DMS 273 (cell line): ENCODE measurements around the gene PRUNE2.

Experiments
- DNase-seq: peaks from one replicate; lab custom pipeline; 2025; ENCODE audit not compliant: unreplicated experiment; lab: John Stamatoyannopoulos, UW

PRUNE2 gene

DNA sequence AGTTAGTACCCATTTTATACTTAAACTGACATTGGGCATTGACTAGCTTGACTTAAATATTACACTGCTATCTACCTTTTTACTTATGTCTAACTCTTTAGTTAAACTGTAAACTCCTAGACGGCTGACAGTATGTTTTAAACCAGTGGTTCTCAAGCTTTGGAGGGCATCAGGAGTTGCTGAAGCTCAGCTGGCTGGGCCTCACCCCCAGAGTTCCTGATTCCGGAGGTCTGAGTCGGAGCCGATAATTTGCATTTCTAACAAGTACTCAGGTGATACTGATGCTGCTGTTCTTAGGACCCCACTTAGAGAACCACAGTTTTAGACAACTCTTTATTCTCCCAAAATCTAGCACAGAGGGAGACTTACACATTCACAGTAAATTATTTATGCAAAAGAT lies 205.0 kb downstream of the PRUNE2 start:
- no peak for DNase-seq

DNA sequence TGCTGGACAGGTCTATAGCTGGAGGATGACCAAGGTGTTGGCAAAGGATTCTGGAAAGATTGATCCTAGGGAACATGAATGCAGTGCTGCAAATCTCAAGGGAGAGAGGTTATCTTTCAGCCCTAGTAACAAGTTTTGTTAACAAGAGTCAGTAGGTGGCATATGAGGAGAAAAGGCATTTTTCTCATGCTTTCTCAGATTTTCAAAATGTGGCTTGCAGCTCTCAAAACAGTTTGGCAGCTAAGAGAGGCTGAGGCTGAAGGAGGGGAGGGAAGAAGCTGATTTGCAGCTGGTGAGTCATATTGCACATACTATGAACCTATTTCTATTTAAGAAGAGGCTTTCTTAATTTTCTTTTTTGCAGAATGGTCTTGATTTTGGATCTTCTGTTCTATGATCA lies 205.9 kb downstream of the PRUNE2 start:
- DNase-seq, result no peak

DNA sequence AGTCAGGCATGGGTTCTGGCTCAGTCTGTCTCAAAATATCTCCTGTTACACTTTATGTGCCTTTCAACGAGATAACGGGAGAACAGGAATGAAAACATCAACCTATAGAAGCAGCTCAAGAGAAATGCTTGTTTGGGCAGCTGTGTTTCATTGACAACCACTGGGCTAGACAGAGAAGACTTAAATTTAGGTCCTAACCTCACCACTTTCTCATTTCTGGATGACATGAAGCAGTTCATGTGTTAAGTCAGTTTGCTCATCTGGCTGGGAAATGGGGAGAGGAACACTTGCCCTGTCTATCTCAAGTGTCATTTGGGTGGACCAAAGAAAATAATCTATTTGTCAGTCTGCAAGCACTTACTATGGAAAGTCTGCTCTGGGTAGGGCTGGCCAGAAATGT lies 208.4 kb downstream of the PRUNE2 start:
- DNase-seq, result no peak

DNA sequence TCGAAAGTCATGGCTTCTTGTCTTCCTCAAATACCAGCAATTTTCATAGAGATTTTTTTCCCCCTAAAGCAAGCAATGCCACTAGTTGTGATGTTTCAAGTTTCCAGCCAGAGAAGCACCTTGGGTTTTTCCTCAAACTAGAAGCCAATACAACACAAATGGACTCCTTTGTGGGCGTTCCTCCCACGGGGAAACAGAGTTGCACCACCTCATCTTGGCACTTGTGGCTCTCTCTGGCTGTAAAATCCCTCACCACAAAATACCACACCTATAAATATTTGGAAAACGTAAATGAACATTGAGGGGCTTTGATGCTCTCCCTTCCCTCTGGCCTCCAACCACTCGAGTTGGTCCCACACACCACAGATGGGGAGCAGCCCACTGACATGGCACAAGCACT lies 208.8 kb downstream of the PRUNE2 start:
- no peak for DNase-seq

DNA sequence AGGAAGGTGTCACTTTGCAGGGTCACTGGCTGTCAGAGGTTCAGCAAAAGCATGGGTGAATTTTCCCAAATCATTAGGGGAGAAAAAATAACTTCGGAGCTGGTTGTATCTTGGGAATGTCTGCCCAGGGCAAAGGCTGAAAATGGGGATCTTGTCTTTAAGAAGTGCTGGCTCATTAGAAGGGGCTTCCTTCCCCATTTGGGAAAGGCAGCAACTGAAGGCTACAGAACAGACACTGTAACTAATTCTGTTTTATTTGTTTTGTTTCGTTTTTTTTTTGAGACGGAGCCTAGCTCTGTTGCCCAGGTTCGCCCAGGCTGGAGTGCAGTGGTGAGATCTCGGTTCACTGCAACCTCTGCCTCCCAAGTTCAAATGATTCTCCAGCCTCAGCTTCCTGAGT lies 212.0 kb downstream of the PRUNE2 start:
- no peak for DNase-seq

DNA sequence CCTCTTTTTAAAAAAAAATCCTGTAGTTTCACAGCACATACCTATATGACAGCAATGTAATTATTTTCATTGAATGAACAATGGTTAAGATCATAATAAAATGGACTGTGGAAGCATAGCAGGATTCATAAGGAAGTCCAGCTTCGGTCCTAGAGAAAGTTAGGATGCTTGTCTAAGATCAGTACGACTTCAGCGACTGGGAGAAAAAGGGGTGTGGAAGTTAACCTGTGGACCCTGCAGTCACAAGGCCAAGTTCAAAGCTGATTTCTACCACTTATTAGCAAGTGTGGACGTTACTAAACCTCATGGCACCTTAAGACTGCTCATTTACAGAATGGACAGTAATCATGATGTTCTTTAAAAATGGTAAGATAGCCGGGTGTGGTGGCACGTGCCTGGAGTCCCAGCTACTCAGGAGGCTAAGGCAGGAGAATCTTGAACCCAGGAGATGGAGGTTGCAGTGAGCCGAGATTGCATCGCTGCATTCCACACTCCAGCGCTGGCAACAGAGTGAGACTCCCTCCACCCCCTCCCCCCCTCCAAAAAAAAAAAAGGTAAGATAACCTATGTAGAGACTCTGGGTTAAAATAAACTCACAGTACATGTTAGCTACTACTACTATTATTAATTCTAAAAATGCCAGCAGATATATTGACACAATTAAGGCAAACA lies 213.3 kb downstream of the PRUNE2 start:
- no peak for DNase-seq

DNA sequence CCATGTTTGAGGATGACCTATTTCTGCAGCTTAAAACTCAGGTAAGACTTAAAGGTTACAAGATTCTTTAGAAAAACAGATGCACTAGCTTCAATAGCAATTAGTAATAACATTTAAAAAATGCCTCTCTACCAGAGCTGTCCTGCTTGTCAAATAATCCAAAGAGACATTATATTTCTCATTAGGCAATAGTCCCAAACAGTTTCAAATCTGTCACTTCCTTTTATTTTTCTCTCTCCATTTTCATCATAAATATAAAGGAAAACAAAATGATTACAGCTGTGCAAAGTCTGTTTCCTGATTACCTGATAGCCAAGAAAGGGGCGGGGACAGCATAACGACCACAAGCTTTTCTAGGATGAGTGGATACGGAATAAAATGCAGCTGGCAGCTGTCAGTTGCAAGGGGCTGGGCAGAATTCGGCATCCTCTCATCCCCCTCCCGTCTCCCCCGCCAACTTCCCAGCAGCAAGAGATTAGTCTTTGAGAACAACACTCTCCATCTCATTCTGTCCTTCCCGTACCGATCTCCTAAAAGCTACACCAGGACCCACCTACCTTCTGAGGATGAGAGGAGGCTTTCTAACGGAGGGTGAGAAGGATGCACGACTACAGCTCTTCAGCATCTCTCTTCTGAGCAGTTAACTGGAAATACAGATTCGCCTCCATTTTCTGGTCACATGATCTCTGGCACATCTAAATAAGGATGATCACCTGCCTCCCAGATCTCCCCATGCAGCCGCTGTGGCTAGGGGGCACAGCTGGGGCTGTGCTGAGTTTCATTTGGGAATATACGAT lies 214.2 kb downstream of the PRUNE2 start:
- DNase-seq, result peak; percentile 15

DNA sequence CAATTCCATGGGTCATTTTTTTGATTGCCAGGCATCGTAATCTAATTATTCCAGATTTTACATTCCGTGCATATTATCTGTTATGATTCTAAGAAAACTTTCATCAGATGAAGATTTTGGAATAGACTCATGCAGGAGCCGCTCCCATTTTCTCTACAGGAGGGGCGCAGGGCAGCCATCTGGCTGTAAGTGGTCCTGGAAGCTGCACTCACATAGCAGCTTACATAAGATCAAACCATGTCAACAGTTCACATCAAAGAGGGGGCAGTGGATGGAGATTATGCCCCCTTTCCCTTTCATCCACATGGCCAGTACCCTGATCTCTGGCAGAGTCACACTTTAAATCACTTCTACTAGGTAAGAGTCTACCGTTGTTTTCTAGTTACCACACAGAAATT lies 214.9 kb downstream of the PRUNE2 start:
- no peak for DNase-seq

DNA sequence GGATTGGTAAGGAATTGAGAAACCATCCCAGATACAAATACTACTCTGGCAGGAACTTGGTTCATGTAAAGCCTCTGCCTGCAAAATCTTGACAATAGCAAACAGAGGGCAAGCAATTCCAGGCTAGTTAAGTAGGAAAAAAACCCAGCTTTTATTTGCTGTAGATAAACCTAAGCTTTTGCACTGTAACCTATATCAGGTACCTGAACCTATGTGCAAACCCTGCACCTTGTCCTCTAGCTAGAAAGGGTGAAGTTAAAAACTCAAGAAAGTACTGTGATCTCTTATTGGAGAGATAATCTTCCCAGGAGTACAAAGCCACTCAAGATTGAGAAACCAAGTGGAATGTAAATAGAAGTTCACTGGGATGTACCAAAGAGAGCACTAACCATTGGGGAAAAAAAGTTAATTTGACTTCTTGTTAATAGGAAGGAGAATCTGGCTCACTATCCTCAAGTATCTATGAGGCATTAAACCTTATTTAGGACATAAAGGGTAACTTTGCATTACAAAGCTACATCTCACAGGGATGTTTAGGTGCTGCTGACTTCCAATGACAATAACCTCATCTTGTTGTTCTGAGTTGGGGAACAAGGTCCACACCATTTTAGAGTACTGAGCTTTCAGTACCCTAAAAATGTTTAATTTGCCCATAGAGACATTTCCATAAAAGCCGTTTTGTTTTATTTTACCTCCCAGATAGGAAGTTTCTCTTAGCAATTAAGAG lies 215.5 kb downstream of the PRUNE2 start:
- DNase-seq, result no peak

DNA sequence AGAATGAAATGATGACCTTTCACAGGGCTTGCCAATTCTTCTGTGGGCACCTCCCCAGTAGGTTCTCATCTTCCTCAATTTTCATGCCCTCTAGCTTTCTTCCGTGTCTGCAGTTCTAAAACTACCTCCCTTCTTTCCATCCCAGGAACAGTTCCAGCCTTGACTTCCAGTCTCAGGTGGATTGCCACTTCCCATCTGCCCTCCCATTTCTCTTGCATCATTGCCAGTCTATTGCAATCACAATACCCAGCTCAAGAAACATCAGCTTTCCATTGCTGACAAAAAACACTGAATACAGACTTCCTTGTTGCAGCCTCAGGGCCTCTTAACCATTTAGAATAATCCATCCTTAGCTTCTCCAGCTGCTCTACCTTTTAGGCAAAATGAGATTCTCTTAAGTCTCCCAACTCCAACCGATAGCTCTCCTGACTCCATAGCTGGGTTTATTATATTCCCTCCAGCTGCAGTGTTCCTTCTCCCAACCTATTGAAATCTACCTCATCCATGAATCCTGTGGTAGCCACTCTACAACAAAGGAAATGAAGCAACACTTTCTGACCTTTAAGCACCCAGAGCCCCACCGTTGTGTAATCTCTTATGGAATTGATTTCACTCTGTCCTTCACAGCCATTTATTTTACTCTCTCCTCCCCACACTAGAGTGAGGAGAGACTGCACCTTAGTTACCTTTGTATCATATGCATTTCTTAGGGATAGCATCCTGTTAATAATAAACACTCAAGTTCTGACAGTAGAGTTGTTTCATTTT lies 217.3 kb downstream of the PRUNE2 start:
- DNase-seq, result no peak

DNA sequence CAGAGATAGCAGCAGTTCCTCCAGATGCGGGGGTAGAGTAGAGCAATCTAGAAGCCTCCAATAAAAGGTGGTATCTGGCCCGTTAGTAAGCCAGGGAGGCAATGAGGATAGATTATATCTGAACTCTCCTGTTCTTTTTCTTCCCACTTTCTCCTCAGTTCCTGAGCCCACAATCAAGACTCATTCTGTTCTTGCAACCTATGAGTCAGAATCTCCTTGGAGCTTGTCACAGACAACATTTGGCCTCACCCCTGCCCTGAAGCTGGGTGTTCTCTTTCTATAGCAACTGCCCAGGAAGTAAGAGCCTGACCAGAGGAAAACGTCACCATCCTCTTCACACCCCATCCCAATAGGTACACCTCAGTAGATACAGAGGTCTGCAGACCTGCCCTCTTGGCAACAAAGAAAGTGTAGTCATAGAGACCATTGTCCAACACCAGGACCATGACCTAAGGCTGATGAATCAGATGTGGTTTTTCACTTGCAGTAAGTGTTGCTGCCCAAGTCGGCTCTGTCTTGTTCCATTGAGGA lies 218.0 kb downstream of the PRUNE2 start:
- no peak for DNase-seq

DNA sequence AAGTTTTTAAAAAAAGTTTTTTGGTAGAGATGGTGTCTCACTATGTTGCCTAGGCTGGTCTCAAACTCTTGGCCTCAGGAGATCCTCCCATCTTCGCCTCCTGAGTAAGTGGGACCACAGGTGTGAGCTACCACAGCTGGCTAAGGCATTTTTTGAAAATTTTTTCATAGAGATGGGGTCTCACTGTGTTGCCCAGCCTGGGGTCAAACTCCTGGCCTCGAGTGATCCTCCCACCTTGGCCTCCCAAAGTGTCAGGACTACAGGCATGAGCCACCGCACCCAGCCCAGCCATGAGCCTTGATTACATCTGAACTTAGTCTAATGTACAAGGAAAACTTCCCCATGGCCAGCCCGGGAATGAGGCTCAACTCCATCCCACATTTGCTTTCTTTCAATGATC lies 219.2 kb downstream of the PRUNE2 start:
- no peak for DNase-seq

DNA sequence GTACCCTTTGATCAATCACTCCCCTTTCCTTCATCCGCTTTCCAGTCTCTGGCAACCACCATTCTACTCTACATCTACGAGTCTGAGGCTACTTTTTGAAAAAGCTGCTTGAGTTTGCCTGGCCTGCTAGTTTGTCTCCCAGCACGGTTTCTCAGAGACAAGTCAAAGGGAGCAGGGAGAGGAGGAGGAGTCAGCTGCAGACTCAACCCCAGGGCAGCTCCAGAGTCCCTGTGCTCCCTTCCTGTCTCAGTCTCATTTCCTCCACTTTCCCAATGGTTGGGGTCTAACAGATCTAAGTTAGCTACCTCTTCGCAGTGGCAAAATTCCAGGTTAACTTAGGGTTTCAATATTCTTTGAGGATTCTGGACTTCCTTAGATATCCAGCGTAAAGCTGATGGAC lies 221.7 kb downstream of the PRUNE2 start:
- DNase-seq, result no peak

DNA sequence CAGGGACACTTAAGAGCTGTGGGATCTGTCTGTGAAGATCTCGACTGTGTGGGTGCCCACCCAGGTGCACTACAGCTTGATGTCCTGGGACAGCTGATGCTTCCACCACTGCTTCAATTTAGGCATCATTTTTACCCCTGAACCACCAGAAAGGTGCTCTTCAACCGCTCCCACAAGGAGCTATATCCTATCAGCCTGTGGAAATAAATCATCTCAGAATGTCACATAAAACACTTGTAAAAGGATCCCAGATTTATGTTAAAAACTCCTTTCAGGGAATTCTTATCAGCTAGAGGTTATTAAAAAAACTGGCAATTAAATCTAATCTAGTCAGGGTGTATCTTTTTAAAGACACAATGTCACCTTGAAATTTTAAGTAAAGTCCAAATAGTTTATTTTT lies 224.4 kb downstream of the PRUNE2 start:
- no peak for DNase-seq

DNA sequence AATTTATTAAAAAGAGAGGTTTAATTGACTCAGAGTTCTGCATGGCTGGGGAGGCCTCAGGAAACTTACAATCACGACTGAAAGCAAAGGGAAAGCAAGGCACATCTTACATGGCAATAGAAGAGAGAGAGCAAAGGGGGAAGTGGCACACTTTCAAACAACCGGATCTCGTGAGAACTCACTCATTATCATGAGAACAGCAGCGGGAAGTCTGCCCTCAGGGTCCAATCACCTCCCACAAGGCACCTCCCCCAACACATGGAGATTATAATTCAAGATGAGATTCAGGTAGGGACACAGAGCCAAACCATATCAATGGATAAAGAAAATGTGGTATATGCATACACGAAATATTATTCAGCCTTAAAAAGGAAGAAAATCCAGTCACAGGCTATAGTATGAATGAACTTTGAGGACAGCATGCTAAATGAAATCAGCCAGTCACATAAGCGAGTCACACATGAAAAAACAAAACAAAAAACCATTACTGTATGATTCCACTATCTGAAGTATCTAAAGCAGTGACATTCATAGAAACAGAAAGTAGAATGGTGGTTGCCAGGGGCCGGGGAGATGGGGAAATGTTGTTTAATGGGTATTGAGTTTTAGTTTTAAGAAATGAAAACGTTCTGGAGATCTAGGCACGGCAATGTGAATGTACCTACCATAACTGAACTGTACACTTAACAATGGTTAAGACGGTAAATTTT lies 225.0 kb downstream of the PRUNE2 start:
- DNase-seq, result no peak

DNA sequence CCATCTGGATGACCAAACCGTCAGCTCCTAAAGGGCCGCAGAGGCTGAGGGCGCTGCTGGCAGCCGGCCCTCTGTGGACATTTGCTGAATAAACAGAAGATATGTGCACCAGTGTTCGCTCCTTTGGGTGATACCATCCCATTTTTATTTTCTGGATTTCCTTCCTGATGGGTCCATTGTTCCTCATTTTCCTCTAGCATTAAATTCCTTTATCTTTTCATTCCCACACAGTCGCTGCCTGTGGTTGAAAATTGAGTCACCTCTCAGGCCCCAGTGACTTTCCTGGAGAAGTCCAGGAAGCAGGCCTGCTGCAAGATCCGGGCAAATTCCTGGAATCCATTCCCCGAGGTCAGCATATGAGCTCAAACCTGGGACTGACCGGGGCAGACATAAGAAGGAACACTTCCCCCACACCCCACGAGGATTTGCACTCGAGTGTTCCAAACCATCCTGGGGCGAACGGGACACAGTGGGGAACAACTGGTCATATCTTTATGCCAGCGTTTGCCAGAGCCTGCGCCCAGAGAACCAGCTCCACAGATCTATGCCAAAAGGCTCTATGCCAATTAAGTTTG lies 228.3 kb downstream of the PRUNE2 start:
- DNase-seq, result no peak

DNA sequence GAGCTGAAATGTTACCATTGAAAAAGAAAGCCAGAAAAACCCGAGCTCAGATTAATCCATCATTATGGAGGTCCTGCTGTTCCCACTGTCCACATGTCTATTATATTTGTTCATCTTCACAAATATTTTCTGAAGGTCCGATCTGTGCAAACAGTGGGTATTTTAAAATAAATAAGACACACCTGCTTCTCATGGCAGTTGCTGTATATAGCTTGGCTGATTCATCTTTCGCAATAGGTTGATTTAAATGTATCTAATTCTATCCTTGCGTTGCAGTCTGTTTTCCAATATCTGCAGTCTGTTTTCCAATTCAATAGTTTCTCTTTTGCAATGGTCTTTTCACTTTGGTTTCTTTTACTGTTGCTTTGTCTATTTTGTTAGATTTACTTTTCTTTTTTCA lies 229.1 kb downstream of the PRUNE2 start:
- DNase-seq, result no peak

DNA sequence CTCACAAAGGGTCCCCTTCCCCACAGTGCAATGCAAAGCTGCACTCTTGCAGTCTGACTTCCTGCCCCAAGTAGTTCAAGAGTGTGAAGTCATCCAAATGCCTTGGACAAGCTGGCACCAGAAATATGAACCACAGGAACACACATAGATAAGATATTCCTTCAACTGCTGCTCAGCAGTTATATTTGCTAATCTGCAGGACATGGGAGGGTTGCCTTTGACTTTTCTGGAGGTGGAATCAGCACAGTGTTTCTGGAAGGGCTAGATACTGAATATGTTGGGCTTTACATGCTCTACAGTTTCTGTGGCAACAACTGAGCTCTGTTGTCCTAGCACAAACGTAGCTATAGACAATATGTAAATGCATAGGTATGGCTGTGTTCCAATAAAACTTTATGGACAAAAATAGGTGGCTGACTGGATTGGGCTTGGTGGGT lies 238.4 kb downstream of the PRUNE2 start:
- DNase-seq, result no peak

DNA sequence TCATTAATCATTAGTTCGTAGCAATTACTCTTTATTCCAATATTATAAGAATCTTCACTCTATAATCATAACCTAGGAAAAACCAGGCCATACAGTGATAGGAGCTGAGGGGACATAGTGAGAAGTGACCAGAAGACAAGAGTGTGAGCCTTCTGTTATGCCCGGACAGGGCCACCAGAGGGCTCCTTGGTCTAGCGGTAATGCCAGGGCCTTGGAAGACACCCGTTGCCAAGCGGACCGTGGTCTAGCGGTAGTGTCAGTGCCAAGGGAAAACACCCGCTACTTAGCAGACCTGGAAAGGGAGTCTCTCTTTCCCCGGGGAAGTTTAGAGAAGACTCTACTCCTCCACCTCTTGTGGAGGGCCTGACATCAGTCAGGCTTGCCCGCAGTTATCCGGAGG lies 239.9 kb downstream of the PRUNE2 start:
- DNase-seq, result peak; percentile 23

DNA sequence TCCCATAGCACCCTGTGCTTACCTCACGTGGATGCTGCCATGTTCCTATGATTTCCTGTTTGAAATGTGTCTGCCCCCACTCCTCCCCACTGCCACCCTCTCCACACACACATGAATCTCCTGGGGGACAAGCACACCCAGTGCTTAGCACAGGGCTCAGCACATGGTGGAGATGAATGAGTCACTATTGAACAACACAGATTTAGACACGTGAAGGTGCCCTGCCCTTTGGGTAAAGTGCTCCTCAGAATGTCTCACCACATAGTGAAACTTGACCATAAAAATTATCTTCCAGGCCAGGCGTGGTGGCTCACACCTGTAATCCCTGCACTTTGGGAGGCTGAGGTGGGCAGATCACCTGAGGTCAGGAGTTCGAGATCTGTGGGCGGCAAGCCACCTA lies 240.5 kb downstream of the PRUNE2 start:
- DNase-seq, result no peak
